MCF 10A (cell line): ENCODE results near the gene ABLIM1. TPM values are rescaled to one million over a fixed set of nuclear protein-coding genes. Genes with fewer than 3 reads are reported as not detected.
A peak's percentile ranks its signal among the peaks of the same experiment; 100 is the strongest.

ENCODE experiments used
- BruUV-seq: library from RNA; stranded (reverse); fragments of 400-500 nt; replicated peaks from 2 replicates; lab custom pipeline; 2021; lab: Mats Ljungman, UMichigan
- CTCF ChIA-PET: fragments of 300-600 bp; sonication (Branson Sonifier 250); formaldehyde crosslinking; extraction: SDS; loops from one replicate; lab custom pipeline; 2021; ENCODE audit warnings: antibody characterized with exemption, inconsistent platforms; lab: Yijun Ruan, JAX
- POLR2A ChIA-PET: fragments of 300-600, 350-650 bp; sonication (Branson Sonifier 250); formaldehyde crosslinking; extraction: SDS; loops from one replicate; lab custom pipeline; 2020; ENCODE audit warnings: antibody characterized with exemption, inconsistent platforms; lab: Yijun Ruan, JAX
- DNase-seq: peaks from one replicate; pipeline ENCODE4 v3.0.0-alpha.2; 2018; ENCODE audit not compliant: unreplicated experiment
- H3K27ac Mint-ChIP-seq: one replicate; pipeline ENCODE4 v1.8.0; 2022; ENCODE audit warnings: mild to moderate bottlenecking, low read depth, mixed read lengths; ENCODE audit not compliant: unreplicated experiment
- H3K27me3 Mint-ChIP-seq: one replicate; pipeline ENCODE4 v1.8.0; 2022; ENCODE audit warnings: mixed read lengths; ENCODE audit not compliant: insufficient read depth, unreplicated experiment
- H3K36me3 Mint-ChIP-seq: one replicate; pipeline ENCODE4 v1.8.0; 2022; ENCODE audit warnings: mild to moderate bottlenecking, moderate library complexity, mixed read lengths; ENCODE audit not compliant: insufficient read depth, unreplicated experiment
- H3K4me1 Mint-ChIP-seq: one replicate; pipeline ENCODE4 v1.8.0; 2022; ENCODE audit warnings: mixed read lengths; ENCODE audit not compliant: insufficient read depth, unreplicated experiment
- H3K4me3 Mint-ChIP-seq: one replicate; pipeline ENCODE4 v1.8.0; 2022; ENCODE audit warnings: mild to moderate bottlenecking, moderate library complexity, mixed read lengths; ENCODE audit not compliant: unreplicated experiment
- H3K9me3 Mint-ChIP-seq: one replicate; pipeline ENCODE4 v1.8.0; 2022; ENCODE audit warnings: mixed read lengths; ENCODE audit not compliant: unreplicated experiment
- CTCF ChIP-seq: fragments of 200-600 bp; IDR thresholded peaks from one replicate; pipeline ENCODE4 v1.8.0; 2022; ENCODE audit warnings: antibody characterized with exemption, mild to moderate bottlenecking; ENCODE audit not compliant: unreplicated experiment
- intact Hi-C: fragments of 100-400 bp; cut with micrococcal nuclease; formaldehyde crosslinking; loops from 2 replicates; pipeline ENCODE4 v1.14.1; 2022
- total RNA-seq: library from RNA; stranded (reverse); gene quantifications from 2 replicates; pipeline ENCODE4 v1.2.3, GENCODE V29; 2022

ABLIM1 gene
- total RNA-seq, 1 experiment from 2014 or later: 94.5 TPM

- no peak for TF ChIP-seq CTCF
- CTCF ChIA-PET: interaction anchor here (1.2 to 2.2 kb wide), 4 partner anchors 21 to 76 kb away, joined by 4 to 8 read pairs (median 6); no protein-coding TSS in a partner anchor
- H3K4me1 Mint-ChIP-seq: peaks cover 62% of the 10 kb centered on the region
- intact Hi-C loops: no loop called here
- H3K27me3 Mint-ChIP-seq: no peaks in the 10 kb centered on the region
- H3K27ac Mint-ChIP-seq: peak overlapping the region; percentile 83
- no peaks in the 10 kb centered on the region for H3K9me3 Mint-ChIP-seq
- H3K36me3 Mint-ChIP-seq: no peaks in the 10 kb centered on the region
- BruUV-seq: no TSS peak
- H3K4me3 Mint-ChIP-seq: no peak overlapping the region
- DNase-seq: no peak
- POLR2A ChIA-PET: interaction anchor here (0.9 to 2.3 kb wide), 5 partner anchors 11 to 159 kb away, joined by 3 to 10 read pairs (median 5); no protein-coding TSS in a partner anchor
Observed at GRCh38 chr10:114626841-114627240, 31.2 kb downstream of the ABLIM1 start.

- DNase-seq: peak; percentile 67
- Mint-ChIP-seq H3K27me3 (no peaks in the 10 kb centered on the region), H3K36me3 (no peaks in the 10 kb centered on the region), H3K27ac (peak overlapping the region; percentile 88), H3K4me1 (peaks cover 49% of the 10 kb centered on the region), H3K4me3 (peak overlapping the region; percentile 28), H3K9me3 (no peaks in the 10 kb centered on the region)
- CTCF ChIA-PET: interaction anchor here (0.6 to 2.2 kb wide), 9 partner anchors 10 to 371 kb away, joined by 3 to 6 read pairs (median 4); partner anchors contain the start of gene FHIP2A
- no peak for TF ChIP-seq CTCF
- BruUV-seq: no TSS peak
- intact Hi-C loops: no loop called here
- POLR2A ChIA-PET: interaction anchor here (0.7 to 2.3 kb wide), 13 partner anchors 8 to 126 kb away, joined by 3 to 10 read pairs (median 3); no protein-coding TSS in a partner anchor
Observed at GRCh38 chr10:114624951-114625780, 32.9 kb downstream of the ABLIM1 start.

- intact Hi-C loops: no loop called here
- H3K27ac Mint-ChIP-seq: peak overlapping the region; percentile 88
- no peak for DNase-seq
- H3K4me1 Mint-ChIP-seq: peaks cover 42% of the 10 kb centered on the region
- H3K4me3 Mint-ChIP-seq: no peak overlapping the region
- TF ChIP-seq CTCF: no peak
- CTCF ChIA-PET: interaction anchor here (0.9 kb wide), 1 partner anchor 73 kb away, joined by 3 read pairs; no protein-coding TSS in a partner anchor
- H3K36me3 Mint-ChIP-seq: no peaks in the 10 kb centered on the region
- POLR2A ChIA-PET: interaction anchor here (0.6 to 1.9 kb wide), 11 partner anchors 9 to 907 kb away, joined by 3 to 21 read pairs (median 3); no protein-coding TSS in a partner anchor
- no peaks in the 10 kb centered on the region for H3K9me3 Mint-ChIP-seq
- H3K27me3 Mint-ChIP-seq: no peaks in the 10 kb centered on the region
- BruUV-seq: no TSS peak
Observed at GRCh38 chr10:114624422-114624821, 33.7 kb downstream of the ABLIM1 start.
